HepG2 (cell line): Measurements from ENCODE around the gene PYY. TPM values are rescaled to one million over a fixed set of nuclear protein-coding genes. Genes with fewer than 3 reads are reported as not detected.
A peak's percentile ranks its signal among the peaks of the same experiment; 100 is the strongest.

Source experiments
- GTF2F1 ChIP-seq: fragments of 150-350 bp; IDR thresholded peaks from 2 replicates; pipeline ENCODE4 v1.6.1; 2014; ENCODE audit warnings: low read length
- NR2F1 ChIP-seq, 2 experiments: fragments of 450-650 bp in 1 of 2; formaldehyde crosslinking in 1 of 2; IDR thresholded peaks; 2 replicates each; pipeline versions ENCODE4 v1.5.0 to v1.6.1; 2016 to 2020; ENCODE audit warnings: mild to moderate bottlenecking in 1 of 2, missing compliant biosample characterization in 1 of 2, missing genetic modification reagents in 1 of 2, moderate library complexity in 1 of 2
- PAX8 ChIP-seq: sonication (generic); formaldehyde crosslinking; IDR thresholded peaks from 2 replicates; pipeline ENCODE4 v1.8.0; 2022; ENCODE audit warnings: mild to moderate bottlenecking, missing genetic modification reagents, borderline replicate concordance
- RAD21 ChIP-seq: fragments of 450-650 bp; formaldehyde crosslinking; IDR thresholded peaks from 2 replicates; pipeline ENCODE4 v1.5.0; 2020; ENCODE audit warnings: mild to moderate bottlenecking
- SALL1 ChIP-seq: sonication (generic); formaldehyde crosslinking; IDR thresholded peaks from 2 replicates; pipeline ENCODE4 v1.8.0; 2022; ENCODE audit warnings: mild to moderate bottlenecking, missing genetic modification reagents
- SNRNP70 ChIP-seq: fragments of 200-400 bp; formaldehyde crosslinking; IDR thresholded peaks from 2 replicates; pipeline ENCODE4 v1.6.1; 2017; ENCODE audit warnings: mild to moderate bottlenecking, low read depth, low read length, moderate library complexity
- SRSF1 ChIP-seq: fragments of 200-400 bp; formaldehyde crosslinking; optimal IDR thresholded peaks from 2 replicates; pipeline ENCODE3; 2017; ENCODE audit warnings: mild to moderate bottlenecking, low read depth, low read length, moderate library complexity
- TCF7 ChIP-seq: sonication (generic); IDR thresholded peaks from 2 replicates; pipeline ENCODE4 v1.6.1; 2016; ENCODE audit warnings: antibody characterized with exemption, low read depth
- ZKSCAN1 ChIP-seq: fragments of 150-350 bp; IDR thresholded peaks from 2 replicates; pipeline ENCODE4 v1.6.1; 2014; ENCODE audit warnings: low read length
- ZNF3 ChIP-seq: IDR thresholded peaks from 2 replicates; pipeline ENCODE4 v1.7.0; 2017; ENCODE audit warnings: inconsistent platforms
- ZNF33A ChIP-seq: sonication (generic); formaldehyde crosslinking; IDR thresholded peaks from 2 replicates; pipeline ENCODE4 v1.5.1; 2020; ENCODE audit warnings: missing genetic modification reagents, mild to moderate bottlenecking, moderate library complexity, borderline replicate concordance
- ZNF549 ChIP-seq: sonication (generic); formaldehyde crosslinking; IDR thresholded peaks from 2 replicates; pipeline ENCODE4 v1.5.0; 2020; ENCODE audit warnings: missing genetic modification reagents
- ZNF687 ChIP-seq: sonication (generic); formaldehyde crosslinking; IDR thresholded peaks from 2 replicates; pipeline ENCODE4 v1.5.1; 2020; ENCODE audit warnings: mild to moderate bottlenecking, missing genetic modification reagents, moderate library complexity
- ZNF777 ChIP-seq: sonication (generic); formaldehyde crosslinking; IDR thresholded peaks from 2 replicates; pipeline ENCODE4 v1.4.0; 2020; ENCODE audit warnings: missing genetic modification reagents
- ZNF780A ChIP-seq: sonication (generic); formaldehyde crosslinking; IDR thresholded peaks from 2 replicates; pipeline ENCODE4 v1.8.0; 2022; ENCODE audit warnings: mild to moderate bottlenecking, missing genetic modification reagents, moderate library complexity
- polyA plus RNA-seq, 8 experiments: library from polyadenylated mRNA; depleted of rRNA in 3 of 8; stranded (reverse) in 7 of 8; unstranded in 1 of 8; fragments of >200 nt; fragmentation: Illumina TruSeq in 4 of 8; extraction: Trizol in 4 of 8; gene quantifications; 2 replicates each; pipeline versions ENCODE4 v1.2.1 to v1.2.3, GENCODE V29; 2011 to 2016; ENCODE audit warnings: low read depth in 4 of 8, missing spikeins in 1 of 8, mixed read lengths in 1 of 8; ENCODE audit not compliant: insufficient read depth in 1 of 8
- total RNA-seq, 5 experiments: library from RNA; depleted of rRNA; stranded (reverse); fragments of >200 nt; fragmentation: Illumina TruSeq; extraction: Trizol; gene quantifications; 2 replicates each; pipeline ENCODE4 v1.2.3, GENCODE V29; 2016; ENCODE audit warnings: low read depth in 1 of 5
- TF ChIP-seq, protein P1 (sequence below): sonication (generic); formaldehyde crosslinking; IDR thresholded peaks from 2 replicates; pipeline ENCODE4 v1.4.0; 2020; ENCODE audit warnings: missing genetic modification reagents

PYY gene
- total and polyA plus RNA-seq, 2 of the 13 experiments (the other 11 are each of a cell fraction or from before 2014, with no cell fraction given) = 0.25 TPM; not detected in 1

GRCh38 chr17:43906951-43907424 is 46.8 kb downstream of the PYY start (continued):
- TF ChIP-seq SRSF1 = peak; percentile 31
- TF ChIP-seq, protein P1, sequence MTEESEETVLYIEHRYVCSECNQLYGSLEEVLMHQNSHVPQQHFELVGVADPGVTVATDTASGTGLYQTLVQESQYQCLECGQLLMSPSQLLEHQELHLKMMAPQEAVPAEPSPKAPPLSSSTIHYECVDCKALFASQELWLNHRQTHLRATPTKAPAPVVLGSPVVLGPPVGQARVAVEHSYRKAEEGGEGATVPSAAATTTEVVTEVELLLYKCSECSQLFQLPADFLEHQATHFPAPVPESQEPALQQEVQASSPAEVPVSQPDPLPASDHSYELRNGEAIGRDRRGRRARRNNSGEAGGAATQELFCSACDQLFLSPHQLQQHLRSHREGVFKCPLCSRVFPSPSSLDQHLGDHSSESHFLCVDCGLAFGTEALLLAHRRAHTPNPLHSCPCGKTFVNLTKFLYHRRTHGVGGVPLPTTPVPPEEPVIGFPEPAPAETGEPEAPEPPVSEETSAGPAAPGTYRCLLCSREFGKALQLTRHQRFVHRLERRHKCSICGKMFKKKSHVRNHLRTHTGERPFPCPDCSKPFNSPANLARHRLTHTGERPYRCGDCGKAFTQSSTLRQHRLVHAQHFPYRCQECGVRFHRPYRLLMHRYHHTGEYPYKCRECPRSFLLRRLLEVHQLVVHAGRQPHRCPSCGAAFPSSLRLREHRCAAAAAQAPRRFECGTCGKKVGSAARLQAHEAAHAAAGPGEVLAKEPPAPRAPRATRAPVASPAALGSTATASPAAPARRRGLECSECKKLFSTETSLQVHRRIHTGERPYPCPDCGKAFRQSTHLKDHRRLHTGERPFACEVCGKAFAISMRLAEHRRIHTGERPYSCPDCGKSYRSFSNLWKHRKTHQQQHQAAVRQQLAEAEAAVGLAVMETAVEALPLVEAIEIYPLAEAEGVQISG (CRISPR knock-in tag) = no peak
- TF ChIP-seq ZNF777 = no peak
- no peak for TF ChIP-seq GTF2F1
- TF ChIP-seq ZNF33A (CRISPR knock-in tag) = no peak
- no peak for TF ChIP-seq NR2F1 (CRISPR knock-in tag; IDR thresholded peaks at IDR 0.05)
- TF ChIP-seq SALL1 (CRISPR knock-in tag) = peak; percentile 8; the same call in 1 of the 2 replicates
- TF ChIP-seq ZNF3 (CRISPR knock-in tag) = no peak
- no peak for TF ChIP-seq SNRNP70
- no peak for TF ChIP-seq TCF7
- TF ChIP-seq ZKSCAN1 = no peak
- no peak for TF ChIP-seq RAD21 (CRISPR knock-in tag)
- no peak for TF ChIP-seq ZNF780A (CRISPR knock-in tag)
- TF ChIP-seq ZNF549 (CRISPR knock-in tag) = no peak
- peak; percentile 18; the same call in 1 of the 2 replicates for TF ChIP-seq ZNF687 (CRISPR knock-in tag)
- no peak for TF ChIP-seq PAX8
